ENCODE results near the gene RAB11FIP5.
"Not testable (repeated sequence)": the region's sequence is repeated elsewhere in the genome, so short reads cannot be mapped to it uniquely, and the experiment has no call there.

The RAB11FIP5 gene, protein sequence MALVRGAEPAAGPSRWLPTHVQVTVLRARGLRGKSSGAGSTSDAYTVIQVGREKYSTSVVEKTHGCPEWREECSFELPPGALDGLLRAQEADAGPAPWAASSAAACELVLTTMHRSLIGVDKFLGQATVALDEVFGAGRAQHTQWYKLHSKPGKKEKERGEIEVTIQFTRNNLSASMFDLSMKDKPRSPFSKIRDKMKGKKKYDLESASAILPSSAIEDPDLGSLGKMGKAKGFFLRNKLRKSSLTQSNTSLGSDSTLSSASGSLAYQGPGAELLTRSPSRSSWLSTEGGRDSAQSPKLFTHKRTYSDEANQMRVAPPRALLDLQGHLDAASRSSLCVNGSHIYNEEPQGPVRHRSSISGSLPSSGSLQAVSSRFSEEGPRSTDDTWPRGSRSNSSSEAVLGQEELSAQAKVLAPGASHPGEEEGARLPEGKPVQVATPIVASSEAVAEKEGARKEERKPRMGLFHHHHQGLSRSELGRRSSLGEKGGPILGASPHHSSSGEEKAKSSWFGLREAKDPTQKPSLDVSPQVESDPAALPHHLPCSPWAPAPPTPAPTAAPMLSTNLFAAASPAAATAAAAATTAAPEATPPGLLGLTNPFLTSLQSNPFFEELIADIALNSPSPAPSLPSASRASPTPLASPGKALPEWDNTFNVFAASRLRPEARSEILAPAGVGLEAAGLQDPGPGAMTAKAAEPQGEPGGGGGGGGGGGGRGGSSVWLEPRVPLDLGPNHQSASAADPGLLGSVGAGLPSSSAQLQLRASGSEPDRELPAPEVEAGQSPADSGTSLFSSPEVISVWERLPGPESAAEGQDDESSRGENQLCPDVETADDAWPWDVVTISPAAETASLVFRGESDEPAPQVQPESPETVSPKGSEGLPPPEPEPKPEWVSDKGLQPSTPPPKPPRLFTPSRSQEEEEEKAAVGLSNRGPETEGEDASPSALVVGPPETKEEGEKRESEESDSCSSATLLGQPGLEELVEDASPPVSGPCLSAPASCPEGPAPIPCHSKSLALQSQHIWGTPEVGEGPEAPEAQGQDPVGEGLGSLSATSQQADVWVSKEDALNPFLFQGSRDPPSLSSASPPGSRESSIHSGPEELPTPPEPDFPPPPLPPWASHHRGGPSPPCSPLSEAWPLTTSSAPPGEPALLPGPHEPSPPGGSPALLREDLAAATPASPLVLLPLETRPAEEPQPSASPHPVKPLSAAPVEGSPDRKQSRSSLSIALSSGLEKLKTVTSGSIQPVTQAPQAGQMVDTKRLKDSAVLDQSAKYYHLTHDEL (N-terminal part only)

GRCh38 chr2:73112913-73113854 lies at the start of gene RAB11FIP5:
Gene RAB11FIP5 (minus strand): TSS chr2:73112948. CDS start chr2:73112777, 171 bp downstream.
- Mint-ChIP-seq H3K4me1 (peaks cover 21% of the 10 kb centered on the region), H3K36me3 (ENCODE audit: low read depth) (no peaks in the 10 kb centered on the region), H3K27ac (peak within 1 kb of the TSS; percentile 19), H3K9me3 (no peaks in the 10 kb centered on the region), H3K4me3 (peak within 1 kb of the TSS; percentile 68), H3K27me3 (peaks cover 10% of the 10 kb centered on the region)
- DNase-seq (peak; percentile 77), ATAC-seq (peak; percentile 74)

DNA sequence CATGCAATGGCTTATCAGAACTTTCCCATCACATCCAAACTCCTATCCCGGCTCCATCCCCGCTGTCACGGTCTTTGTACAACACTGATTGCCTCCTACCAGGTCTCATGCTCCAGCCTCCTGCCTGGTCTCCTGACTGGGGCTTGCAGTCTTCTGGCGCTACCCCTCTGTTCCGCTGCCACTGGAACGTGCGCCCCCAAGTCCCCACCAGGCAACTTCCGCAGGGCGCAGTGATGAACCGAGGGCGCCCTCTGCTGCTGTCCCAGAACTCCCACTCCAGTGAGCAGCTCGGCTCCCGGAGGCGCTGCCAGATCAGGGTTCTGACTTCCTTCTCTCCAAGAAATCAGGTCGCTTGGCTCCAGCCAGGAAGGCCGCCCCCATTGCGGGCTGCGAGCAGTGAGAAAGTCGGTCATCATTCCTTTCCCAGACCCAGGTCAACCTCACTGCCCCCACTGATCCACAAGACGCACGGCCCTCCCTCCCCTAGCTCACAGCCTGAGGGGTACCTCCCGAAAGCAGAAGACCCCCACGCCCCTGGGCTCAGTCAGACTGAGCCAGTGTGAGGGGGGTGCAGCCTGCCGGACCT lies 43.9 kb upstream of the RAB11FIP5 start:
- Mint-ChIP-seq H3K4me3 (no peak overlapping the region), H3K9me3 (no peaks in the 10 kb centered on the region), H3K4me1 (no peaks in the 10 kb centered on the region), H3K27me3 (peaks cover 51% of the 10 kb centered on the region), H3K36me3 (ENCODE audit: low read depth) (no peaks in the 10 kb centered on the region), H3K27ac (no peak overlapping the region)
- ATAC-seq (peak; percentile 77), DNase-seq (peak; percentile 62)

- Mint-ChIP-seq H3K27ac (no peak overlapping the region), H3K27me3 (peaks cover 13% of the 10 kb centered on the region), H3K9me3 (no peaks in the 10 kb centered on the region), H3K4me1 (no peaks in the 10 kb centered on the region), H3K36me3 (ENCODE audit: low read depth) (no peaks in the 10 kb centered on the region), H3K4me3 (no peak overlapping the region)
- DNase-seq (no peak), ATAC-seq (no peak)
These were observed 30.2 kb upstream of the RAB11FIP5 start for GRCh38 chr2:73142937-73143336.

DNA sequence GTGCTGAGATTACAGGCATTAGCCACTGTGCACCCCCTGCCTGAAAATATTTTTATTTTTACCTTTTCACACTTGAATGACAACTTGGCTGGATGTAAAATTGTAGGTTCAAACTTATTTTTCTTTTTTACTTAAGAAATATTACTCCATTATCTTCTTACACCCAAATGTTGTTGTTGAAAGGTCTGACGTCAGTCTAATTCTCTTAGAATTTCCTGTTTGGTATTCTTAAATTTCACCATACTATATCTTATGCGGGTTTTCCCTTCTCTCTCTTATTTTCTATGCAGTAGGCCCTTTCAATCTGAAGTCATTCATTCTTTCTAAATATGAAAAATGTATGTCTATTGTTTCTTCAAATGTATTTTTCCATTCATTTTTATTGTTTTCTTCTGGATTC lies 29.1 kb upstream of the RAB11FIP5 start:
- no peaks in the 10 kb centered on the region for H3K4me1 Mint-ChIP-seq
- H3K36me3 Mint-ChIP-seq (ENCODE audit: low read depth), result no peaks in the 10 kb centered on the region
- no peak for DNase-seq

DNA sequence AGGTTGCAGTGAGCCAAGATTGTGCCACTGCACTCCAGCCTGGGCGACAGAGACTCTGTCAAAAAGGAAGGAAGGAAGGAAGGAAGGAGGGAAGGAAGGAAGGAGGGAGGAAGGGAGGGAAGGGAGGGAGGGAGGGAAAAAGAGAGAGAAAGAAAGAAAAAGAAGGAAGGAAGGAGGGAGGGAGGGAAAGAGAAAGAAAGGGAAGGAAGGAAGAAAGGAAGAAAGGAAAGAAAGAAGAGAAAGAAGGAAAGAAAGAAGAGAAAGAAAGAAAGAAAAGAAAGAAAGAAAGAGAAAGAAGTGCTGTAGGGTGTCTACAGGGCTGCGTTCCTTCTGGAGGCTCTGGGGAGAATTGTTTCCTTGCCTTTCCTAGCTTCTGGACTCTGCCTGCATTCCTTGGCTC lies 22.5 kb upstream of the RAB11FIP5 start:
- Mint-ChIP-seq H3K36me3 (ENCODE audit: low read depth) (no peaks in the 10 kb centered on the region), H3K27ac (no peak overlapping the region), H3K4me1 (no peaks in the 10 kb centered on the region), H3K4me3 (no peak overlapping the region), H3K27me3 (peaks cover 6% of the 10 kb centered on the region), H3K9me3 (no peaks in the 10 kb centered on the region)
- ATAC-seq (no peak), DNase-seq (no peak)

More for the DNA sequence above, 29.1 kb upstream of the RAB11FIP5 start:
- peaks cover 13% of the 10 kb centered on the region for H3K27me3 Mint-ChIP-seq
- no peak overlapping the region for H3K27ac Mint-ChIP-seq
- no peak for ATAC-seq
- no peak overlapping the region for H3K4me3 Mint-ChIP-seq
- H3K9me3 Mint-ChIP-seq, result no peaks in the 10 kb centered on the region

GRCh38 chr2:73134471-73134870 lies 21.7 kb upstream of the RAB11FIP5 start:
- H3K4me1 Mint-ChIP-seq, result no peaks in the 10 kb centered on the region
- no peak overlapping the region for H3K4me3 Mint-ChIP-seq
- H3K27me3 Mint-ChIP-seq, result peaks cover 6% of the 10 kb centered on the region
- H3K27ac Mint-ChIP-seq, result no peak overlapping the region
- no peaks in the 10 kb centered on the region for H3K36me3 Mint-ChIP-seq (ENCODE audit: low read depth)
- ATAC-seq (no peak), DNase-seq (no peak)
- H3K9me3 Mint-ChIP-seq, result no peaks in the 10 kb centered on the region

DNA sequence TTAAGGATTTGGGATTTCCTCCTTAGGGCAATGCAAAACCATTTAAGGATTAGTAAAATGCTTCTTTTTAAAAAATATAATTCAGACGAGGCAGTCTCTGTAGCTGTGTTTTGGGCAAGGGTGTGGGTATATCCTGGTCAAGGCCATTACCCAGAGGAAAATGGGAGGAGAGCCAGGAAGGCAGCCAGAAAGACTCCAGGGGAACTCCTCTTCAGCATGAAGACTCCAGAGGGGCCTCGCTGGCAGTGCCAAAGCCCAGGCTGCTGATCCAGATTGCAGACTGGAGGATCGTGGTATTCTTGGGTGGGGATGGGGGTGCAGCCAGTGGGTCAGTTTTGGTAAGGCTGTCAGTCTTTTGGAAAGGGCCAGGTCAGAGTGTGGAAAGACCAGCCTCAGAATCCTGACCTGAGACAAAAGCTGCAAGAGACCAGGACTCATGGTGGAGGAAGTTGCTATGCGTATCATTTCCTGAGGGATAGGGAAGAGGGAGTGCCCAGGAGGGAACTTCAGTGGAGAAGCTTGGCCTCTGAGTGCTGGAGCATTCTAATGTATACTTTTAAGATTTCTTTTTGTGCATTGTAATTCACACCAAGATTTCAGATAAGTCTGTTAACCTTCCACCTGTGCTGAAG lies 20.9 kb upstream of the RAB11FIP5 start:
- Mint-ChIP-seq H3K27ac (no peak overlapping the region), H3K4me3 (no peak overlapping the region), H3K27me3 (peaks cover 12% of the 10 kb centered on the region), H3K36me3 (ENCODE audit: low read depth) (no peaks in the 10 kb centered on the region), H3K4me1 (no peaks in the 10 kb centered on the region), H3K9me3 (no peaks in the 10 kb centered on the region)
- ATAC-seq (no peak), DNase-seq (no peak)

GRCh38 chr2:73131807-73132206 lies 19.1 kb upstream of the RAB11FIP5 start:
- Mint-ChIP-seq H3K36me3 (ENCODE audit: low read depth) (no peaks in the 10 kb centered on the region), H3K9me3 (no peaks in the 10 kb centered on the region), H3K4me1 (no peaks in the 10 kb centered on the region), H3K4me3 (no peak overlapping the region), H3K27me3 (peaks cover 17% of the 10 kb centered on the region), H3K27ac (no peak overlapping the region)
- no peak for ATAC-seq
- no peak for DNase-seq

GRCh38 chr2:73130790-73131189 lies 18.0 kb upstream of the RAB11FIP5 start:
- no peak overlapping the region for H3K4me3 Mint-ChIP-seq
- peaks cover 3% of the 10 kb centered on the region for H3K9me3 Mint-ChIP-seq
- DNase-seq, result no peak
- H3K27me3 Mint-ChIP-seq, result peaks cover 22% of the 10 kb centered on the region
- no peak for ATAC-seq
- no peaks in the 10 kb centered on the region for H3K4me1 Mint-ChIP-seq
- no peaks in the 10 kb centered on the region for H3K36me3 Mint-ChIP-seq (ENCODE audit: low read depth)
- no peak overlapping the region for H3K27ac Mint-ChIP-seq

GRCh38 chr2:73128841-73129535 lies 16.2 kb upstream of the RAB11FIP5 start:
- Mint-ChIP-seq H3K4me3 (no peak overlapping the region), H3K27ac (no peak overlapping the region), H3K9me3 (peaks cover 3% of the 10 kb centered on the region), H3K27me3 (peaks cover 32% of the 10 kb centered on the region), H3K36me3 (ENCODE audit: low read depth) (no peaks in the 10 kb centered on the region), H3K4me1 (no peaks in the 10 kb centered on the region)
- DNase-seq (no peak), ATAC-seq (no peak)

- ATAC-seq (no peak), DNase-seq (no peak)
- Mint-ChIP-seq H3K27ac (no peak overlapping the region), H3K36me3 (ENCODE audit: low read depth) (no peaks in the 10 kb centered on the region), H3K4me1 (no peaks in the 10 kb centered on the region), H3K27me3 (peaks cover 29% of the 10 kb centered on the region), H3K9me3 (peaks cover 3% of the 10 kb centered on the region), H3K4me3 (no peak overlapping the region)
These were observed 9.8 kb upstream of the RAB11FIP5 start for GRCh38 chr2:73122536-73122935.

DNA sequence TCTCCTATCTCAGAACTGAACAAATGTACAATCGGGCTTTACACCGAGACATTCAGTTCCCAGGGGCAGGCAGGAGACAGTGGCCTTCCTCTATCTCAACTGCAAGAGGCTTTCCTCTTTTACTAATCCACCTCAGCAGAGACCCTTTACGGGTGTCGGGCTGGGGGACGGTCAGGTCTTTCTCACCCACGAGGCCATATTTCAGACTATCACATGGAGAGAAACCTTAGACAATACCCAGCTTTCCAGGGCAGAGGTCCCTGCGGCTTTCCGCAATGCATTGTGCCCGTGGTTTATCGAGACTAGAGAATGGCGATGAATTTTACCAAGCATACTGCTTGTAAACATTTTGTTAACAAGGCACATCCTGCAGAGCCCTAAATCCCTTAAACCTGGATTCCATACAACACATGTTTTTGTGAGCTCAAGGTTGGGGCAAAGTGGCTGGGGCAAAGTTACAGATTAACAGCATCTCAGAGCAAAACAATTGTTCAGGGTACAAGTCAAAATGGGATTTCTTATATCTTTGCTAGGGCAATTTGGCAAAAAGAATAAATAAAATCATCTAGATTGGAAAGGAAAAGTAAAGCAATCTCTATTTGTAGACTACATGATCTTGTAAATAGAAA lies 7.0 kb upstream of the RAB11FIP5 start:
- peaks cover 21% of the 10 kb centered on the region for H3K27me3 Mint-ChIP-seq
- not testable (repeated sequence) for H3K4me3 Mint-ChIP-seq; H3K27ac Mint-ChIP-seq; H3K36me3 Mint-ChIP-seq (ENCODE audit: low read depth); DNase-seq; ATAC-seq; H3K9me3 Mint-ChIP-seq; H3K4me1 Mint-ChIP-seq

Data from activated naive CD8-positive, alpha-beta T cell treated with anti-CD3 and anti-CD28 coated beads, Interleukin-2, amount 50 U/mL, for 24 hours (primary cell).